Measurements from ENCODE around the gene PARP3.
A peak's percentile ranks its signal among the peaks of the same experiment; 100 is the strongest.

Gene PARP3

DNA sequence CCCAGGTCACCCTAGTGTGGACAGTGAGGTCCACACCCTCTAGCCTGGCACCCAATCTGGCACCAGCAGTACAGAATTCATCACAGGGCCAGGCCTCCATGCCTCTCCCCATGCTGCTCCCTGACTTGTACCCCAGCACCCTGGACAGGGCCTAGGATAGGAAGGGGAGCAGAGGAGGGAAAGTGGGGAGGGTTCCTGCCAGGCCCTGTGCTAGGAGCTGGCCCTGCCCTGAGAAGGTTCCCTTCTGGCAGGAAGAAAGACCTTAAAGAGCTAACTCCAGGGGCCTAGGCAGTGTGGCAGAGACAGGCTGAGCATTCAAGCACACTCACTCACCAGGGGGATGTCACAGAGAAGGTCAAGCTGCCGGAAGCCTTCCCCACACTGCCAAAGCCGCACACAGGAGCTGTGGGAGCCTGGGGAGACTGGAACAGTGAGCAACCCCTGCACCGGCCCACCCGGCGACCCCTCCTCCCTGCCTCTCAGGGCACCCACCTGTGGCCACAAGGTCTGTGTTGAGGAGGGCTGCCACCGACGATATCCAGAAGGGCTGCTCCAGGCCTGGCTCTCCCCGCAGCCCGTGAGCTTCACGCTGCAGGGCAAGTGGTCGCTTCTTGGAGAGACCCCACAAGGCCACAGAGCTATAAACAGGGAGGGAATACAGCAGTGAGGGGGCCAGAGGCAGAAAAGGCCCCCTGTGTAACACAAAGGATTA, 7.9 kb upstream of the PARP3 start:
- DNase-seq = no peak

DNA sequence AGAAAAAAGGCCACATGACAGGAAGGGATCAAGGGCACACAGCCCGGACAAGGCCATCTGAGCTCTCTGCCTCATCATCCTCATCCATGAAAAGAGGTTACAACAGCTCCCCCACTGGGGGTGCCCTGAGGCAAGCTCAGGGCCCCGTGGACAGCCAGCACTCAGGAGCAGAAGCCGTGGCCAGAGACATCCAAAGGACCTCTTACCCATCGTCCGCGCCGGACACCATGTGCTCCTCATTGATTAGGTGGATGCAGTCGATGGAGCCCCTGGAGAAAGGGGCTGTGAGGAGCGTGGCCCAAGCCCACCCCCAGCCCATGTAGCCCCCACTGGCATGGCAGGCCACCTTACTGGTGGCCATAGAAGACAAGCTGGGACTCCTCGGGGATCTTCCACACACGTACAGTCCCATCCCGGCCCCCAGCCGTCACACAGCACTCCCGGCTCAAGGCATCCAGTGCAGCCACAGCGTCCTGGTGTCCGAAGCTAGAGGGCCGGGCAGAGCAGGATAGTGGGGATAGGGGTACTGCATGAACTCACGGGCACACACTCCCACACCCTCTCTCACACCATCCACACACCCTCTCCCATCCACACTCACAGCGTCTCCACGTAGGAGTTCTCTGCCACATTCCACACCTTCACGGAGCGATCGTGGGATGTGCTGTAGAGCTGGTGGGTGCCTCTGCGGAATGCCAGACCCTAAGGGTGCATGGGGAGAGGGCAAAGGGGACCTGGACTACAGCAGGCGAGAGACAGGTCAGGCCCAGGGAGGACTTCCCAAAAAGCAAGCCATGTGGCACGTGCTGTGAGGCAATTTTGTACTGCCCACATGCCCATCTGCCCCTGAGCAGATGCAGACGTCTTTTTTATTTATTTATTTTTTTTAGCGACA, 6.9 kb upstream of the PARP3 start:
- no peak for DNase-seq

DNA sequence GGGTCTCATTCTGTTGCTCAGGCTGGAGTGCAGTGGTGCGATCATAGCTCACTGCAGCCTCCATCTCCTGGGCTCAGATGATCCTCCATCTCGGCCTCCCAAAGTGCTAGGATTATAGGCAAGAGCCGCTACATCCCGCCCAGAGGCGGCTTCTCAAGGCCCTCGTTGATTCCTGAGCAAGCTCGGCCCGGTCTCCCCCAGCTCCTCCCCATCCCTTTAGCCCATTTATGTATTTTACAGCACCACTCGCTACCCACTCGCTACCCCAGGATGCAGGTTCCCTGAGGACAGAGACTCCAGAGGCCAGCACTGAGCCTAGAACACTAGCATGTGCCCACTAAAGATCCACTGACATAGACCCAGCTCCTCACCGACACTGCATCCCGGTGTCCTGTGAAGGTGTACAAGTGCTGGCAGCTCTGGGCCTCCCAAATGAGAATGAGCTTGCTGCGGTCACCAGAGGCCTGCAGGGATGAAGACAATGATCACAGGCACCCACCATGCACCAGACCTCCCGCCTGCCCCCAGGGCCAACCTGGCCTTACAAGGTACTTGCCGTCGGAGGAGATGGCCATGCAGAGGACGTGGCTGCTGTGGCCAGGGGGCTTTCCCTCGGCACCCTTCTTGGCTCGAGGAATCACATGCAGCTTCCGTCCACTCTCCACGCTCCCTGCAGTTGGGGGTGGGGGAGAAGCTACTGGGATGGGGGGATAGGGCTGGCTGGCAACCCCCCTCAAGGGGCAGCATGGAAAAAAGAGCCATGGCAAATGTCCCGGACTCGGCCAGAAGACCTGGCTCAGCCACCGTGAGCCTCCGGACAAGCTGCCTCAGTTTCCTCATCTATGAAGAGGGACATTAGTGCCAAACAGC, 6.0 kb upstream of the PARP3 start:
- DNase-seq = no peak

DNA sequence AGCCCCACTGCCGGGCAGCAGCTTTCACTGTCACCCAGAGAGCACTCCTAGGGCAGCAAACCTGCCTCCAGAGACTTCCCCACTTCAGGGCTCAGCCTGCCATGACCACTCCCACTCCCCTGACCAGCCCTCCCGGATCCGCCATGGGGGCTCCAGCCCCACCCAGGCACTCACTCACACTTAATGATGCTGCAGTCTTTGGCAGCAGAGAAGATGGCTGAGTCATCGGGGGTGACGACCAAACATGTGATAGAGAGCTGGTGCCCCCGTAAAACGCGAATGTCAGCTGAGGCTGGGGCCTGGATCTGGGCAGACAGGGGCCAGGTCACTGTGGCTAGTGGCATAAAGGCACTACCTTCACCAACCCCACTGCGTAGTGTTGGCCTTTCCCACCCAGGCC, 5.1 kb upstream of the PARP3 start:
- DNase-seq = no peak

DNA sequence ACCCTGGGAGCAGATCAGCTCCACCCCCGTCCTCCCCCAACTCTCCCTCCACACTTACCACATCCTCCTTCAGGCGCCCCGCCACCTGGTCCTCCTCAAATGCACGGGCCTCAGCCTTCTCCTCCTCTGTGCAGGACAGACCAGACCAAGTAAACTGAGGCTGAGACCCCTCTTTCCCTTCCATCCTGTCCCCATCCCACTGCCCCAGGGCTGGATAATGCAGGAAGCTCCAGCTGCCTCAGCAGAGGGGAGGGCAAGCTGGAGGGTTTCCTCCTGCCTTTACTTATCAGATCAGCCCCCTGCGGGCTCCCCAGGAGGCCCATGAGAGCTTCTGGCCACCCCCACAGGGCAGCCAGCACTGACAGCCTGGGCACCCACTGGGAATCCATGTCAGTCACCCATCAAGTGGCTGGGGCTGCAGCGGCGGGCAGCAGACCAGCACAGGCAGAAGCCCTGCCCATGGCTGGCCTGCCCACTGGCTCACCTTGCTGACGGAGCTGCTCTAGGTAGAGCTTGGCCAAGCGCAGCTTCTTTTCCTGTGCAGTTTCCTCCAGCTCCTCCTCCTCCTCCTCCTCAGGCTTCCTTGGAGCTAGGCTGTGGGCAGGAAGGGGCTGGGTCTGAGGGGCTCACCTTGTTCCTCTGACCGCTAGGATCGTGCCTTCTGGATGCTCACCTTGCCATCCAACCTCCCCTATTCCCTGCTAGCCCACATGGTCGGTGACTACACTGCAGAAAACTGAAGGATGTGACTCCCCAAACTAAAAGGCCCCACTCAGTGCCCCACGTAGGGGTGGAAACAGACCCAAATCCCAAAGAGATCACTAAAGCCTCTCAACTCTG, 4.3 kb upstream of the PARP3 start:
- no peak for DNase-seq

DNA sequence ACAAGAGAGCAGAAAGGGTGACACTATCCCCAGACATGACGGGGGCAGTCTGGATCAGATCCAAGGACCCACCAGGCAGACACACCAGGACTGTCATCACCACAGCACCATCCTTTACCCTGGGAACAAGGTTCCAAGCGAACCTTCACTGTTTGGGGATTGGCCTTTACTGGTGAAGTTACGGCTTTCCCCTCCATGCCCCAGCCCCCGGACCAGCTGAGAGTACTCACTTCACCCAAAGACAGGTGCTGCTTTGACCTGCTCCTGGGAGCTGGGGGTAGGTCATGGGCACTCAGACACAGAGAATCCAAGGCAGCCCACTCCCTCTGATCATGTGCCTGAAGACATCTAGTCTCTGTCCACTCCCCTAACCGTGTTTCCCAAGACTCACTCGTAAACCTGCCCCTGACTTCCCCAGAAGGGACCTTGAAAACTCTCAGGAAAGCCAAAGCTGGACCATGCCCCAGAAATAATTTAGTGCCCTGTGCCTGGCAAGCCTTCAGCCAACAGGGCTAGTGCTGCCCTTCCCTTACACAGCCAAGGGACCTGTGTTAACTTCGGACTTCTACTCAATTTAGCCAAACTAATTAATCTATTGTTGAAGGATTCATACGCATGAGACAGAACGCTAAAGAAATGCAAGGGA, 3.3 kb upstream of the PARP3 start:
- DNase-seq = no peak

DNA sequence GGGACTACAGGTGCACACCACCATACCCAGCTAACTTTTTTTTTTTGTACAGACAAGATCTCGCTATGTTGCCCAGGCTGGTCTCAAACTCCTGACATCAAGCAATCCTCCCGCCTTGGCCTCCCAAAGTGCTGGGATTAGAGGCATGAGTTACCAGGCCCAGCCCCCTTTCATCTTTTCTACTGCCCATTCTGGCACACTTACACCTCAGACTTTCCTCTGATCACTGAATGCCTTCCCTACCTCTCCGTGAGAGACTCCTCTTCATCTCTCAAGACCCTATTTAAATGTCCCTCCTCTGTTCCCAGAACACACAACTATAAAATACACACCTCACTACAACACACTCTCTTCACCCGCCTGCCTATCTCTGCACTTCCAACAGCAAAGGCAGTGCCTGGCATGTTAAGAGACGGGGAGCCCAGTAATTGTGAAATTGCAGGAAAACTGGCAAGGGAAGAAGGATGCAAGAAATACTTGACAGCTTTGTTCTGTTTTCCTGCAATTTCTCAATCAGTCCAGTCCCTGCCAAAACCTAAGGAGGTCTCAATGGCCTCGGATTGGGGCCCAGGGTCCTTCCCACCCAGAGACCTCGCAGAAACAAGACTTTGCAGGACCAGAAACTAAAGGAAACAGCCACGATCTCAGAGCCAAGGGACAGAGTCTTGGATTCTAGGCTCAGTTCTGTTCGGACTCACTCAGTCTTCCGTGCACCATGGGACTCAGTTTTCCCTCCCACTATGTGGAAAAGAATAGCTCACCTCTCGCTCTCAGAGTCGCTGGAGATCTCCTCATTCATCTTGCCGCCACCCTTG, 1.3 kb upstream of the PARP3 start:
- DNase-seq = no peak

DNA sequence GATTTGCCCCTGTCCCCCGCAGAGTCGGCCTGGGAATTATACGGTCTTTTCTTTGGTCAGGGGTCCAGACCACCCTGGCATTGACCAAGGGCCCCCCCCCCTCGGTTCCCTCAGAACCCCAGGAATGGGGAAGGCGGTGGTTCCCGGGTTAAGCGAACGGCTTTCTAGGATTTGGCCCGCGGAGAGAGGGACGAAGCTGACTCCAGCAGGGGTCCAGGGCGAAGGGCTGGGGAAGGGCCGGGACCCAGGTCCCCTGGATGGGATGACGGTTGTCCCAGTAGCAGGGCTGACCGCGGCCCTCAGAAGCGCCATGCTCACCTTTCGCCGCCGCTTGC, 733 bp upstream of the PARP3 start:
- DNase-seq = no peak

DNA sequence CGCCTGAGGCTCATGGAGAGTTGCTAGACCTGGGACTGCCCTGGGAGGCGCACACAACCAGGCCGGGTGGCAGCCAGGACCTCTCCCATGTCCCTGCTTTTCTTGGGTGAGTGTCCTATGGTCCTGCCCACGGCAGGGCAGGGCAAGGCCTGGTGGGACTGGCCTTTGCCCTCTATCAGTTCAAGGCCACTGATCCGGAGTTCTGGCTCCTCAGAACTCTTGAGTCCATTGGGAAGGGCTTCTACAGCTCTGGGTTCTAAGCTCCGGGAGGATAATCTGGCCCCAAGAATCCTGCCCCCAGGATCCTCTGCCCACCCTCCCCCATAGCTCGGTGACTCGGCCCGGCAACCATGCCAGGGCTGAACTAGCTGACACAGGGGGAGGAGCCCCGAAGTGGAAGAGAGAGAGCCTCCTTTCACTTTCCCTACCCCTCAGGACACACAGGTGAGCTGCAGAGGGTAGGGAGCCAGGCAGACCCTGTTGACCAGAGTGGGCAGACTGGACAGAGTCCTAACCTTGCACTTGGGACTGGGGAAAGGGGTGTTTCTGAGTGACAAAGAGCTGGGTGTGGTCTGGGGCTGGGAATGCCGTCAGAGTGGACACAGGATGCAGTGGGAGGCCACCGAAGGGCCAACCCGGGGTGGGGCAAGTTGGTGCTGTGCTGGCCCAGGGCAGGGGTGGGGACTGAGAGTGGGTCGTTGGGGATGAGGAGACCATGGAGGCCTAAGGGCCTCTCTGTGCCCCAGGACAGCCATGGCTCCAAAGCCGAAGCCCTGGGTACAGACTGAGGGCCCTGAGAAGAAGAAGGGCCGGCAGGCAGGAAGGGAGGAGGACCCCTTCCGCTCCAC, 664 bp downstream of the PARP3 start:
- DNase-seq = peak in 2 of 14 donors; percentile 45 to 66

DNA sequence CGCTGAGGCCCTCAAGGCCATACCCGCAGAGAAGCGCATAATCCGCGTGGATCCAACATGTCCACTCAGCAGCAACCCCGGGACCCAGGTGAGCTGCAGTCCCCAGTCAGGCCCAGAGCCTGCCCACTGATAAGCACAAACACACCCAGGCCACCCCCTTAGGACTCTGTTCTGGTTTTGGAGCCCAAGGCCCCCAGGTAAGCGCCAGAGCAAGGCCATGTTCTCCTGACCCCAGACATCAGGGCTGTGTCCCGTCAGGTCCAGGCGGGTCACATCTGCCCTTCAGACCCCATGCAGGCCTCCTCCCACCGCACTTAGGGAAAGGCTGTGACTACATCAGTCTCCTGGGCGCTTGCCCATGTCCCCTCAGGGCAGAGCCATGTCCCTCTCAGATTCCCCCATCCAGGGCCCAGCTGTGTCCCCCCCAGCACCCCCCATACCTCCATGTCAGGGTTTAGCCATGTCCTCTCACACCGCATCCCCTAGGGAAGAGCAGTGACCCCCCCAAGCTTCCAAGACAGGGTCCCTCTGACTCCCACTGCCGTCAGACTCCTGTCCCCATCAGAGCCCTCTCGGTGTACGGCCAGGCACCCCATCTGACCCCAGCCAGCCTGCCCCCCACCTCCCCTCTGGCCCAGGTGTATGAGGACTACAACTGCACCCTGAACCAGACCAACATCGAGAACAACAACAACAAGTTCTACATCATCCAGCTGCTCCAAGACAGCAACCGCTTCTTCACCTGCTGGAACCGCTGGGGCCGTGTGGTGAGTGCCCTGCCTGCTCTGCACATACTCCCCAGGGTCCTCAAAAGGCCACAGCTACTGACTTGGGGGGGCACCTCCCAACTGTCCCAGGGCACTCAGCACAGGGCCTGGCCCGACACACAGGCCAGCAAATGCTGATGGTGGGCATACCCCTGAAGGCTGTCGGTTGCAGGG, 1.6 kb downstream of the PARP3 start:
- DNase-seq = no peak

DNA sequence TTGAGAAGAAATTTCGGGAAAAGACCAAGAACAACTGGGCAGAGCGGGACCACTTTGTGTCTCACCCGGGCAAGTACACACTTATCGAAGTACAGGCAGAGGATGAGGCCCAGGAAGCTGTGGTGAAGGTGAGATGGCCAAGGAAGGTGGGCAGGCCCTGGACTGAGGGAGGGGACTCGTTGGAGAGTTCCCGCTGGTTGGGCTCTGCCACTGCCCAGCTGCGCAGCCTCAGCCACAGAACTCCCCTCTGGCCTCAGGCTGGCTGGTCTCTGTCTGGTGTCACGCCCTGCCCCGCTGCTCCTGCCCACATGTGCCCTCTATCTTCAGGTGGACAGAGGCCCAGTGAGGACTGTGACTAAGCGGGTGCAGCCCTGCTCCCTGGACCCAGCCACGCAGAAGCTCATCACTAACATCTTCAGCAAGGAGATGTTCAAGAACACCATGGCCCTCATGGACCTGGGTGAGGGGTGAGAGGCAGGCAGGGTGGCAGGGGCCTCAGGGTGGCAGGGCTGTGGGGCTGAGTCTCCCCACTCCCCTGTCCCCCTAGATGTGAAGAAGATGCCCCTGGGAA, 2.4 kb downstream of the PARP3 start:
- no peak for DNase-seq

DNA sequence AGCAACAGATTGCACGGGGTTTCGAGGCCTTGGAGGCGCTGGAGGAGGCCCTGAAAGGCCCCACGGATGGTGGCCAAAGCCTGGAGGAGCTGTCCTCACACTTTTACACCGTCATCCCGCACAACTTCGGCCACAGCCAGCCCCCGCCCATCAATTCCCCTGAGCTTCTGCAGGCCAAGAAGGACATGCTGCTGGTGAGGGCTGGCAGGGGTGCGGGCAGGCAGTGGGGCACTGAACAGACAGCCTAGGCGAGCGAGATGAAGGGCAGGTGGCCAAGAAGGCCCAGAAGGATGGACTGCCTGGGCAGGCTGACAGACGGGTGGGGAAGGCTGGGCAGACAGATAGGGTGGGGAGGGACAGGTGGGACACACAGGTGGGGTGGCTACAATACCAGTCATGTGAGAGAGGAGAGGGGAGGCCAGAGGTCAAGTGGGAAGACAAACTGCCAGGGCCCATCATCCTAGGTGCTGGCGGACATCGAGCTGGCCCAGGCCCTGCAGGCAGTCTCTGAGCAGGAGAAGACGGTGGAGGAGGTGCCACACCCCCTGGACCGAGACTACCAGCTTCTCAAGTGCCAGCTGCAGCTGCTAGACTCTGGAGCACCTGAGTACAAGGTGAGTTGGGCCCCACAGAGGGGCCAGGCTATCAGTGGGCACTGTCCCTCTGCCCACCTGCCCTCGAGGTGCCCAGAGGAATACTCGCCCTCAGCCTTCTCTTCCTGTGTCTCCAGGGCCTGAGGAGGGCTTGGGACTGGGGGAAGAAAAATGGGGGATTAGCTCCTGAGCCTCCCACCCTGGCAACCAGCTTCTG, 3.1 kb downstream of the PARP3 start:
- no peak for DNase-seq

DNA sequence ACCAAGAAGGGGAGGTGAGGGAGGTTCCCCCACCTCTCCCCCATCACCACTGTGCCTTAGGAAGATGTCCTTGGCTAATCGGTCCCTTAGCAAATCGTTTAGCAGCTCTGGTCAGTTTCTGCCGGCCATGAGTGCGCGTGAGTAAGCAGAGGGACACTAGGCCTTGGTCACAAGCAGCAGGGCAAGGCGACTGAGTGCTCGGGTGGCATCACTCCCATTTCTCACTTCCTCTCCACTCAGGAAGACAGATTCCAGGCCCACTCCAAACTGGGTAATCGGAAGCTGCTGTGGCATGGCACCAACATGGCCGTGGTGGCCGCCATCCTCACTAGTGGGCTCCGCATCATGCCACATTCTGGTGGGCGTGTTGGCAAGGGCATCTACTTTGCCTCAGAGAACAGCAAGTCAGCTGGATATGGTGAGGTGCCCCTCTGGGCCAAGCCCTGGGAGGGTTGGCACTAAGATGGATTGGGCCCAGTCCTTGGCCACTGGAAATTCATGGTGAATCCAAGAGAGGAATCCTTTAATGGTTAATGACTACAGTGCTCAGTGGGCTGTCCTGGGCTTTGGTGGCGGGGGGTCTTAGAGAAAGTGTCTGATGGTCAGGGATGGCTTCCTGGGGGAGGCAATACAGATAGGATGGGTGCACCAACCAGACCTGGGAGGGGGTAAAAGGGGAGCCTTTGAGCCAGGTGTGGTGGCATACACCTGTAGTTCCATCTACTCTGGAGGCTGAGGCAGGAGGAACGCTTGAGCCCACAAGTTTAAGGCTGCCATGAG, 4.0 kb downstream of the PARP3 start:
- no peak for DNase-seq

DNA sequence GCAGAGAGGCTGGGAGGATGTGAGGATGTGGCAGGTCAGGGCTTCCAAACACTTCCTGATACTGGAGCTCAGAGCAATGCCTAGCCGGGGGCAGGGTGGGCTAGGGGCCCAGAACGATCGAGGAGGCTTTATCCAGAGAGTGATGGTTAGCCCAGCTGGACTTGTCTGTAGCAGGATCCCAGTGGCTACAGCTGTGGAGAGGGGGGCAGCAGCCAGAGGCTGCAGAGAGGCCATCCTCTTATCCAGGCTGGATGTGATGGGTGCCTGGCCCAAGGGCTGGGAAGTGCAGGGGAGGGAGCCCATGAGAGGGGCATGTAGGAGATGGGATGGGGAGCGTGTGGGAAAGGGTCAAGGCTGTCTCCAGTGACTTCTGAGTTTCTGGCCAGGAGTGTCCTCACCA, 4.6 kb downstream of the PARP3 start:
- no peak for DNase-seq

DNA sequence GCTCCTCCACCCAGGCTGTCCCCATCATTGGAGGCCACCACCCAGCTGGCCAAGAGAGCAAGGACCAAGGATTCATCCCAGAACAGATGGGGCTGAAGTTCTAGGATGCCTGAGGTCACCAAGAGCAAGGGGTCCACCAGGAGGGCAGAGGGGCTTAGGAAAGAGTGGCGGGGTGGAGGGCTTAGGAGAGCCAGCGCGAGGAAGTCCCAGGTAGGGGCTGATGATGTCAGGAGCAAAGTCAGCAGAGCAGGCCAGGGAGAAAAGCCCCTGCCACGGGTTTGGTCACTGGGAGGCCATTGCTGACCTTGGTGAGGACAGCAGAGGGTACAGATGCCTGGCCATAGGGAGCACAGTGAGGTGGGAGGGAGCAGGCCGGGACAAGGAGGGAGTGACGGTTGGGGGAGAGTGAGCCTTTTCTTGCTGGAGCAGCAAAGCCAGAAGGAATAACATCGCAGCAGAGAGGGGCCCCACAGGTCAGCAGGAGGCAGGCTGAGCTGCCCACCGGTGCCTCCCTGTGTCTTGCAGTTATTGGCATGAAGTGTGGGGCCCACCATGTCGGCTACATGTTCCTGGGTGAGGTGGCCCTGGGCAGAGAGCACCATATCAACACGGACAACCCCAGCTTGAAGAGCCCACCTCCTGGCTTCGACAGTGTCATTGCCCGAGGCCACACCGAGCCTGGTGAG, 5.2 kb downstream of the PARP3 start:
- DNase-seq = no peak

All from C1 segment of cervical spinal cord (tissue), 14 donors.